ENCODE results near the gene NINL. TPM values are rescaled to one million over a fixed set of nuclear protein-coding genes. Genes with fewer than 3 reads are reported as not detected.

Gene NINL
- total RNA-seq, 1 donor from 2014 or later, result 47.0 TPM

DNA sequence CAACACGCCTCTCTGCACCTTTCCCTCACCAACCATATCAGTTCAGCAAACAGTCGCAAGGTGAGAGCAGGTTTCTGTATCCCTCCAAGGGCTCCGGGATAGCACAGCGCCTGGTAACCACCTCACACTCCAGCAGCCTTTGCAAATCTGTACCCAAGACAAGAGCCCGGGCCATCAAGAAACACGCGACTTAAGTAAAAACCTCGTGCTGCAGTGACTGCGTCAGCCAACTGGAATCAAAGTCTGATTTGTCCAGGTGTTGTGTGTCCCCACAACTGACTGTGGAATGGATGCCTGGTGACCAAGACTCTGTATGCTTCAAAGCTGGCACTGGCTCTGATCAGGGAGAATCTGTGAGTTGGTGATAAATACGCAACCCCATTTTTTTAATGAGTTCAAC, 74.1 kb downstream of the NINL start:
- Mint-ChIP-seq H3K9me3 (peaks cover 17% of the 10 kb centered on the region), H3K4me1 (ENCODE audit: unreplicated experiment) (peaks cover 6% of the 10 kb centered on the region), H3K36me3 (peaks cover 68% of the 10 kb centered on the region), H3K27me3 (no peaks in the 10 kb centered on the region), H3K27ac (no peak overlapping the region), H3K4me3 (no peak overlapping the region)
- DNase-seq (ENCODE audit: extremely low spot score, unreplicated experiment), result no peak
- TF ChIP-seq, protein P1, sequence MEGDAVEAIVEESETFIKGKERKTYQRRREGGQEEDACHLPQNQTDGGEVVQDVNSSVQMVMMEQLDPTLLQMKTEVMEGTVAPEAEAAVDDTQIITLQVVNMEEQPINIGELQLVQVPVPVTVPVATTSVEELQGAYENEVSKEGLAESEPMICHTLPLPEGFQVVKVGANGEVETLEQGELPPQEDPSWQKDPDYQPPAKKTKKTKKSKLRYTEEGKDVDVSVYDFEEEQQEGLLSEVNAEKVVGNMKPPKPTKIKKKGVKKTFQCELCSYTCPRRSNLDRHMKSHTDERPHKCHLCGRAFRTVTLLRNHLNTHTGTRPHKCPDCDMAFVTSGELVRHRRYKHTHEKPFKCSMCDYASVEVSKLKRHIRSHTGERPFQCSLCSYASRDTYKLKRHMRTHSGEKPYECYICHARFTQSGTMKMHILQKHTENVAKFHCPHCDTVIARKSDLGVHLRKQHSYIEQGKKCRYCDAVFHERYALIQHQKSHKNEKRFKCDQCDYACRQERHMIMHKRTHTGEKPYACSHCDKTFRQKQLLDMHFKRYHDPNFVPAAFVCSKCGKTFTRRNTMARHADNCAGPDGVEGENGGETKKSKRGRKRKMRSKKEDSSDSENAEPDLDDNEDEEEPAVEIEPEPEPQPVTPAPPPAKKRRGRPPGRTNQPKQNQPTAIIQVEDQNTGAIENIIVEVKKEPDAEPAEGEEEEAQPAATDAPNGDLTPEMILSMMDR (conservative IDR thresholded peaks at IDR 0.05), result no peak

- DNase-seq (ENCODE audit: extremely low spot score, unreplicated experiment), result no peak
- Mint-ChIP-seq H3K27ac (no peak overlapping the region), H3K4me3 (no peak overlapping the region), H3K36me3 (peaks cover 64% of the 10 kb centered on the region), H3K4me1 (ENCODE audit: unreplicated experiment) (peaks cover 6% of the 10 kb centered on the region), H3K27me3 (no peaks in the 10 kb centered on the region), H3K9me3 (peaks cover 13% of the 10 kb centered on the region)
- TF ChIP-seq, protein P1 (conservative IDR thresholded peaks at IDR 0.05), result no peak
Observed at GRCh38 chr20:25510721-25511120, 74.6 kb downstream of the NINL start.

GRCh38 chr20:25510202-25510601, 75.1 kb downstream of the NINL start:
- Mint-ChIP-seq H3K27me3 (no peaks in the 10 kb centered on the region), H3K4me1 (ENCODE audit: unreplicated experiment) (peaks cover 6% of the 10 kb centered on the region), H3K4me3 (no peak overlapping the region), H3K9me3 (peaks cover 10% of the 10 kb centered on the region), H3K36me3 (peaks cover 64% of the 10 kb centered on the region), H3K27ac (no peak overlapping the region)
- no peak for DNase-seq (ENCODE audit: extremely low spot score, unreplicated experiment)
- TF ChIP-seq, protein P1 (conservative IDR thresholded peaks at IDR 0.05), result no peak

DNA sequence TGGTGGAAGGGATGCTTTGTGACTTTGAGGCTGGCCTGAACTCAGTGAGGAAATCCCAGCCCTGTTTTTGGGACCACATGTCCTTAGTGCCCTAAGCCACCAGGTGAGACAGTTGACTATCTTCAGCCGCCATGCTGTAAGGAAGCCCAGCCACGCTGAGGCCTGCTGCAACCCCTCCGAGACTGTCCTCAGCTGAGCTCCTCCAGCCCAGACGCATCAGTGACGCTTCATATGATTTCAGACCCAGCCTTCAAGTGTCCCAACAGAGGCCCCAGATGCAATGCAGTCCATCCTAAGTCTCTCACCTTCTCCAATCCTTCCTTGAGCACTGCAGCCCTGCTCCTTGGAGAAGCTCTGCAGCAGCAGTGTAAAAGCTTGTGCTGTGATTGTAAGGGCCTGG, 76.2 kb downstream of the NINL start:
- no peak for DNase-seq (ENCODE audit: extremely low spot score, unreplicated experiment)
- TF ChIP-seq, protein P1 (conservative IDR thresholded peaks at IDR 0.05), result no peak
- no peak overlapping the region for H3K4me3 Mint-ChIP-seq
- H3K36me3 Mint-ChIP-seq, result peaks cover 61% of the 10 kb centered on the region
- H3K9me3 Mint-ChIP-seq, result peaks cover 5% of the 10 kb centered on the region
- H3K4me1 Mint-ChIP-seq (ENCODE audit: unreplicated experiment), result peaks cover 6% of the 10 kb centered on the region
- H3K27me3 Mint-ChIP-seq, result no peaks in the 10 kb centered on the region
- no peak overlapping the region for H3K27ac Mint-ChIP-seq

DNA sequence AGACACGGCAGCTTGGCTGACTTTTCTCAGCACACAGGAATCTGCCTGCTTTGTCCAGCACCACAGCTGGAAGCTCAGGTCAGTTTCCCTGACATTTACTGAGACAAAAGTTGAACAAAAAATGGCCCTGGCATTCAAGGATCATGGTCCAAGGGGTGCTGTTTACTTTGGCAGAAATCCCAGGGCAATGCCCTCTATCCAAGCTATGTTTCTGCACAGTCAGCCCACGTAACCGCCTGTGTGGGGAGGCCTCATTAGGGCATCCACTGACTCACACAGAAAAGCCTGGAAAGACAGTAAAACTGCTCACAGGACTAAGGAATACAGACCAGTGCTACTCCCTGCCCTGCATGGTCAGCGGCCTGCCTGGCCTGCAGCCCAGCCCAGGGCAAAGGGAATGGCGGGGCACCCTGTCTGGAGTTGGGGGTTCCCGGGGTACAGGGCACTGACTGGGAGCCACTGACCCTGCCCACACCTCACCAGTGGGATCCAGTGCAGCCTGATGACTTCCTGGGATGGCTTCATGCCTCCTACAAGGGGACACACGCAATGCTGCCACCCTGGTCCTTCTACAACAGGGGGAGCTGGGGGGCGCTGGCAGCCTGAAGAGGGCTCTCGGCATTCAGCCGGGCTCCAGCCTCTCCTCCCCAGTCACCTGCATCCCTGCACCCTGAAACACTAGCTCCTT, 77.1 kb downstream of the NINL start:
- no peaks in the 10 kb centered on the region for H3K9me3 Mint-ChIP-seq
- H3K4me3 Mint-ChIP-seq, result no peak overlapping the region
- DNase-seq (ENCODE audit: extremely low spot score, unreplicated experiment), result no peak
- H3K4me1 Mint-ChIP-seq (ENCODE audit: unreplicated experiment), result peaks cover 6% of the 10 kb centered on the region
- H3K36me3 Mint-ChIP-seq, result peaks cover 54% of the 10 kb centered on the region
- H3K27me3 Mint-ChIP-seq, result no peaks in the 10 kb centered on the region
- no peak overlapping the region for H3K27ac Mint-ChIP-seq
- TF ChIP-seq, protein P1 (conservative IDR thresholded peaks at IDR 0.05), result no peak
